ENCODE measurements around the gene LZIC.

LZIC gene

GRCh38 chr1:9942939-9943788 is at the start of gene LZIC, which contains the start of gene NMNAT1:
Gene LZIC (minus strand): TSS chr1:9943391. CDS start chr1:9936619, 6,772 bp downstream.
Gene NMNAT1 (plus strand): TSS chr1:9943475. CDS start chr1:9972074, 28,599 bp downstream.
- peak; percentile 74 for DNase-seq (ENCODE audit: low read depth, low spot score)
- no peaks in the 10 kb centered on the region for H3K36me3 ChIP-seq (ENCODE audit: control insufficient read depth, insufficient read depth, low read length)
- no peaks in the 10 kb centered on the region for H3K27me3 ChIP-seq (ENCODE audit: control insufficient read depth, insufficient read depth, low read length)
- no peaks in the 10 kb centered on the region for H3K9me3 ChIP-seq (ENCODE audit: control insufficient read depth, insufficient read depth, low read length)
- WGBS (ENCODE audit: insufficient coverage, insufficient read length), result no CpG with 5 or more reads among the region's 53 CpGs
- H3K27ac ChIP-seq (ENCODE audit: low read length), result no peak within 1 kb of the TSS
- no peaks in the 10 kb centered on the region for H3K4me1 ChIP-seq (ENCODE audit: control insufficient read depth, insufficient read depth, low read length)
- peak within 1 kb of the TSS; percentile 85 for H3K4me3 ChIP-seq (ENCODE audit: low read length)

GRCh38 chr1:9992910-9993309 is 49.7 kb upstream of the LZIC start:
- Histone ChIP-seq H3K36me3 (ENCODE audit: control insufficient read depth, insufficient read depth, low read length) (no peaks in the 10 kb centered on the region), H3K4me1 (ENCODE audit: control insufficient read depth, insufficient read depth, low read length) (no peaks in the 10 kb centered on the region), H3K9me3 (ENCODE audit: control insufficient read depth, insufficient read depth, low read length) (no peaks in the 10 kb centered on the region), H3K4me3 (ENCODE audit: low read length) (no peak overlapping the region), H3K27me3 (ENCODE audit: control insufficient read depth, insufficient read depth, low read length) (peaks cover 9% of the 10 kb centered on the region), H3K27ac (ENCODE audit: low read length) (no peak overlapping the region)
- DNase-seq (ENCODE audit: low read depth, low spot score), result no peak
- WGBS (ENCODE audit: insufficient coverage, insufficient read length), result no CpG with 5 or more reads among the region's 5 CpGs

DNA sequence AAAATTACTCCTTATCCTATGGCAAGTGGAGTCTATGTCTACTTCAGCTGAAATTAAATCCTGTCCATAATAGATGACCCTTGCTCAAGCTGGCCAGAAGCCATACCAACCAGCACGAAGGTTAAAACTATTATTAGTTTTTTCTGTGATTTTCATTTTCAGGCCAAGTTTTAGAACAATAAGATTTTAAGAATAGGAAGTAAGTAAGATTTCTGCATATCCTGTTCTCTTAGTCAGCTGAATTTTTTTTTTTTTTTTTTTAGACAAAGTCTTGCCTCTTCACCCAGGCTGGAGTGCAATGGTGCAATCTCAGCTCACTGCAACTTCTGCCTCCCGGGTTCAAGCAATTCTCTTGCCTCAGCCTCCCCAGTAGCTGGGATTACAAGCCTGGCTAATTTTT is 47.8 kb upstream of the LZIC start:
- Histone ChIP-seq H3K27ac (ENCODE audit: low read length) (no peak overlapping the region), H3K9me3 (ENCODE audit: control insufficient read depth, insufficient read depth, low read length) (no peaks in the 10 kb centered on the region), H3K4me1 (ENCODE audit: control insufficient read depth, insufficient read depth, low read length) (no peaks in the 10 kb centered on the region), H3K4me3 (ENCODE audit: low read length) (no peak overlapping the region), H3K27me3 (ENCODE audit: control insufficient read depth, insufficient read depth, low read length) (no peaks in the 10 kb centered on the region), H3K36me3 (ENCODE audit: control insufficient read depth, insufficient read depth, low read length) (no peaks in the 10 kb centered on the region)
- no peak for DNase-seq (ENCODE audit: low read depth, low spot score)
- no CpG with 5 or more reads among the region's 2 CpGs for WGBS (ENCODE audit: insufficient coverage, insufficient read length)

DNA sequence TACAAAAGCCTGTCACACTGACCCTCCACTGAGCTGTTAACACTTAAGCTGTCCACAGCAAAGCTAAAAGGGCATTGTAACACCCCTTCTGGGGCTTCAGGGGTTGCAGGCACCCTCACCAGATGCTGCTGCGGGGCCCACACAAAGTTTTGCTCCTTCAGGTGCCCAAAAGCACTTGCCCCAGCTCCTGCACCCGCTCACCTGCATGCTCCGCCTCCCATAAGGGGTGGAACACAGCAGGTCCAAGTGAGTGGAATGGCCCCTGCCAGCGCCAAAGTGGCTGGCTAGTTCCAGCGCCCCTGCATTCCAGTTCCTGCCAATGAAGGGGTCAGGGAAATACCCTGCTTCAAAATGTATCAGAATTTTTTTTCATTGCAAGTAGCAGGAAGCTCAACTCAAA is 46.6 kb upstream of the LZIC start:
- no CpG with 5 or more reads among the region's 5 CpGs for WGBS (ENCODE audit: insufficient coverage, insufficient read length)
- H3K4me3 ChIP-seq (ENCODE audit: low read length), result no peak overlapping the region
- H3K27ac ChIP-seq (ENCODE audit: low read length), result no peak overlapping the region
- no peaks in the 10 kb centered on the region for H3K4me1 ChIP-seq (ENCODE audit: control insufficient read depth, insufficient read depth, low read length)
- no peak for DNase-seq (ENCODE audit: low read depth, low spot score)
- H3K27me3 ChIP-seq (ENCODE audit: control insufficient read depth, insufficient read depth, low read length), result no peaks in the 10 kb centered on the region
- no peaks in the 10 kb centered on the region for H3K36me3 ChIP-seq (ENCODE audit: control insufficient read depth, insufficient read depth, low read length)
- no peaks in the 10 kb centered on the region for H3K9me3 ChIP-seq (ENCODE audit: control insufficient read depth, insufficient read depth, low read length)

- Histone ChIP-seq H3K36me3 (ENCODE audit: control insufficient read depth, insufficient read depth, low read length) (no peaks in the 10 kb centered on the region), H3K27ac (ENCODE audit: low read length) (no peak overlapping the region), H3K4me1 (ENCODE audit: control insufficient read depth, insufficient read depth, low read length) (no peaks in the 10 kb centered on the region), H3K4me3 (ENCODE audit: low read length) (no peak overlapping the region), H3K9me3 (ENCODE audit: control insufficient read depth, insufficient read depth, low read length) (no peaks in the 10 kb centered on the region), H3K27me3 (ENCODE audit: control insufficient read depth, insufficient read depth, low read length) (no peaks in the 10 kb centered on the region)
- DNase-seq (ENCODE audit: low read depth, low spot score), result no peak
- no CpG with 5 or more reads among the region's 6 CpGs for WGBS (ENCODE audit: insufficient coverage, insufficient read length)
These were observed 41.8 kb upstream of the LZIC start for GRCh38 chr1:9985001-9985400.

DNA sequence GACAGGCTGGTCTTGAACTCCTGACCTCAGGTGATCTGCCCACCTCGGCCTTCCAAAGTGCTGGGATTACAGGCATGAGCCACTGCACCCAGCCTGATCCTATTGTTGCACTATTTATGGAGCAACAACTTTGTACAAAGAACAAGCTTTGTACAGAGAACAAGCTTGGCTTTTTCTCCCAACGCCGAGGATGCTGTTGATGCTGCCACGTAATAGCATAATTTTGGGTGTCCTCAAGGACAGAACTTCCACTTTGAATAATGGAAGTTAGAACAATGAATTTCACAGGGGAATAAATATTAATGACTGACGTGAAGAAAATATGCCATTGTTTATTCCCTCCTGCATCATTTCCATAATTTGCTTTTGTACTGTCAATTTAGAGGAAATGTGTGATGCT is 41.1 kb upstream of the LZIC start:
- no peak overlapping the region for H3K27ac ChIP-seq (ENCODE audit: low read length)
- no peaks in the 10 kb centered on the region for H3K9me3 ChIP-seq (ENCODE audit: control insufficient read depth, insufficient read depth, low read length)
- H3K4me1 ChIP-seq (ENCODE audit: control insufficient read depth, insufficient read depth, low read length), result no peaks in the 10 kb centered on the region
- no peaks in the 10 kb centered on the region for H3K36me3 ChIP-seq (ENCODE audit: control insufficient read depth, insufficient read depth, low read length)
- no peaks in the 10 kb centered on the region for H3K27me3 ChIP-seq (ENCODE audit: control insufficient read depth, insufficient read depth, low read length)
- no peak for DNase-seq (ENCODE audit: low read depth, low spot score)
- WGBS (ENCODE audit: insufficient coverage, insufficient read length), result no CpG with 5 or more reads among the region's 5 CpGs
- no peak overlapping the region for H3K4me3 ChIP-seq (ENCODE audit: low read length)

- Histone ChIP-seq H3K9me3 (ENCODE audit: control insufficient read depth, insufficient read depth, low read length) (no peaks in the 10 kb centered on the region), H3K27ac (ENCODE audit: low read length) (no peak overlapping the region), H3K27me3 (ENCODE audit: control insufficient read depth, insufficient read depth, low read length) (no peaks in the 10 kb centered on the region), H3K4me1 (ENCODE audit: control insufficient read depth, insufficient read depth, low read length) (no peaks in the 10 kb centered on the region; the same call in 1 of the 2 replicates), H3K36me3 (ENCODE audit: control insufficient read depth, insufficient read depth, low read length) (no peaks in the 10 kb centered on the region), H3K4me3 (ENCODE audit: low read length) (no peak overlapping the region)
- WGBS (ENCODE audit: insufficient coverage, insufficient read length), result no CpG with 5 or more reads among the region's 12 CpGs
- DNase-seq (ENCODE audit: low read depth, low spot score), result peak; percentile 39
These were observed 17.7 kb upstream of the LZIC start for GRCh38 chr1:9960706-9961562.

- Histone ChIP-seq H3K9me3 (ENCODE audit: control insufficient read depth, insufficient read depth, low read length) (no peaks in the 10 kb centered on the region), H3K36me3 (ENCODE audit: control insufficient read depth, insufficient read depth, low read length) (no peaks in the 10 kb centered on the region), H3K27ac (ENCODE audit: low read length) (no peak overlapping the region), H3K27me3 (ENCODE audit: control insufficient read depth, insufficient read depth, low read length) (no peaks in the 10 kb centered on the region), H3K4me1 (ENCODE audit: control insufficient read depth, insufficient read depth, low read length) (no peaks in the 10 kb centered on the region; the same call in 1 of the 2 replicates), H3K4me3 (ENCODE audit: low read length) (no peak overlapping the region)
- no peak for DNase-seq (ENCODE audit: low read depth, low spot score)
- WGBS (ENCODE audit: insufficient coverage, insufficient read length), result no CpG with 5 or more reads among the region's 4 CpGs
These were observed 16.8 kb upstream of the LZIC start for GRCh38 chr1:9960011-9960410.

DNA sequence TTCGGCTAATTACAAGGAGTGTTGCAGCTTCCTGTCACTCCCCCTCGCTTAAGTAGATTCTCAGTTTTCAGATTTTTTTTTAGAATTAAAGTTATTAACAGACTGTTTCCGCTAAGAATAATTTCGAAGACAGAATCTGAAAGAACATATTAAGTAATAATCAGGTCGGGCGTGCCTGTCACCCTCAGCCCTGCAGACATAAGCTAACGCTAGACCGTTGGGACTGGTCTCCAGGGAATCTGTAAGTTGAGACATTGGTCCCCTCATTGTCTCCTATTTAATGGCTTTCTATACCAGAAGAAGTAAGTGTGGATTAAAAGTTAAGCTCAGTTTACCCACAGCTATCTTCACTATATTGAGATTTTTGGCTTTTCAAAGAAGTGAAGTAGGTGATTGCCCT is 14.5 kb upstream of the LZIC start:
- Histone ChIP-seq H3K4me3 (ENCODE audit: low read length) (no peak overlapping the region), H3K9me3 (ENCODE audit: control insufficient read depth, insufficient read depth, low read length) (no peaks in the 10 kb centered on the region), H3K27me3 (ENCODE audit: control insufficient read depth, insufficient read depth, low read length) (no peaks in the 10 kb centered on the region), H3K27ac (ENCODE audit: low read length) (no peak overlapping the region), H3K4me1 (ENCODE audit: control insufficient read depth, insufficient read depth, low read length) (no peaks in the 10 kb centered on the region; the same call in 1 of the 2 replicates), H3K36me3 (ENCODE audit: control insufficient read depth, insufficient read depth, low read length) (no peaks in the 10 kb centered on the region)
- WGBS (ENCODE audit: insufficient coverage, insufficient read length), result no CpG with 5 or more reads among the region's 8 CpGs
- DNase-seq (ENCODE audit: low read depth, low spot score), result no peak

- no peaks in the 10 kb centered on the region for H3K36me3 ChIP-seq (ENCODE audit: control insufficient read depth, insufficient read depth, low read length)
- no peaks in the 10 kb centered on the region for H3K27me3 ChIP-seq (ENCODE audit: control insufficient read depth, insufficient read depth, low read length)
- no peak overlapping the region for H3K4me3 ChIP-seq (ENCODE audit: low read length)
- H3K9me3 ChIP-seq (ENCODE audit: control insufficient read depth, insufficient read depth, low read length), result no peaks in the 10 kb centered on the region
- no CpG with 5 or more reads among the region's 2 CpGs for WGBS (ENCODE audit: insufficient coverage, insufficient read length)
- no peak for DNase-seq (ENCODE audit: low read depth, low spot score)
- H3K27ac ChIP-seq (ENCODE audit: low read length), result no peak overlapping the region
- no peaks in the 10 kb centered on the region for H3K4me1 ChIP-seq (ENCODE audit: control insufficient read depth, insufficient read depth, low read length)
These were observed 3.1 kb upstream of the LZIC start for GRCh38 chr1:9946315-9946714.
